VCaP (cell line): Measurements from ENCODE around the gene CXCR3.
"Not testable (repeated sequence)": the region's sequence is repeated elsewhere in the genome, so short reads cannot be mapped to it uniquely, and the experiment has no call there.

Source experiments
- H3K27ac ChIP-seq: fragments of 450-650 bp; 2 replicates; pipeline ENCODE4 v1.5.1; 2017
- TF ChIP-seq, protein P1 (sequence below): fragments of 450-650 bp; conservative IDR thresholded peaks from 2 replicates; pipeline ENCODE4 v1.5.1; 2017; ENCODE audit warnings: mild to moderate bottlenecking, moderate library complexity

CXCR3 gene

DNA sequence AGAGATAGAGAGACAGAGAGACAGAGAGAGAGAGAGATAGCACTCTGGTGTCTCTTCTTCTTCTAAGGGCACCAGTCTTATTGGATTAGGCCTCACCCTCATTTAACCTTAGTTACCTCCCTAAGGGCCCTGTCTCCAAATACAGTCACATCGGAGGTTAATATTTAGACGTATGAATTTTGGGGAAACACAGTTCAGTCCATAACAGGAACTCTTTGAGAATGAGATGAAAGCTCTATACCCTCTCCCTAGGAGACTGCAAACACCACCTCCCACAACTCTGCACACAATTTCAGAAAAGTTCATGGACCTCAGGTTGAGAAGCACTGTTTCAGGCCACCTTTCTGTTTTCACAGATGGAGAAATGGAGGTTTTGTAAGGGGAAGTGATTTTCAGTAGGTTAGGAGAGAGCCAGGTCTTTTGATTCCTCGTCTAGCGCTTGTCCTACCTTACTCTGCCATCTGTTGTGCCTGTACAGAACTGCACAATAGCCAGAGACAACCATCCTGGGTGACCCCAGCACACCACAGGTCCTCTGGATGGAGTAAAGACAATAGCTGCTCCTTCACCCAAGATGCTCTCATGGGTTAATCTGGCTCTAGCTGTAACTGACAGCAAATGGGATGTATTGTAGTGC, 32.1 kb upstream of the CXCR3 start:
- TF ChIP-seq, protein P1, sequence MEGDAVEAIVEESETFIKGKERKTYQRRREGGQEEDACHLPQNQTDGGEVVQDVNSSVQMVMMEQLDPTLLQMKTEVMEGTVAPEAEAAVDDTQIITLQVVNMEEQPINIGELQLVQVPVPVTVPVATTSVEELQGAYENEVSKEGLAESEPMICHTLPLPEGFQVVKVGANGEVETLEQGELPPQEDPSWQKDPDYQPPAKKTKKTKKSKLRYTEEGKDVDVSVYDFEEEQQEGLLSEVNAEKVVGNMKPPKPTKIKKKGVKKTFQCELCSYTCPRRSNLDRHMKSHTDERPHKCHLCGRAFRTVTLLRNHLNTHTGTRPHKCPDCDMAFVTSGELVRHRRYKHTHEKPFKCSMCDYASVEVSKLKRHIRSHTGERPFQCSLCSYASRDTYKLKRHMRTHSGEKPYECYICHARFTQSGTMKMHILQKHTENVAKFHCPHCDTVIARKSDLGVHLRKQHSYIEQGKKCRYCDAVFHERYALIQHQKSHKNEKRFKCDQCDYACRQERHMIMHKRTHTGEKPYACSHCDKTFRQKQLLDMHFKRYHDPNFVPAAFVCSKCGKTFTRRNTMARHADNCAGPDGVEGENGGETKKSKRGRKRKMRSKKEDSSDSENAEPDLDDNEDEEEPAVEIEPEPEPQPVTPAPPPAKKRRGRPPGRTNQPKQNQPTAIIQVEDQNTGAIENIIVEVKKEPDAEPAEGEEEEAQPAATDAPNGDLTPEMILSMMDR, result peak; percentile 23; the same call in 1 of the 2 replicates

DNA sequence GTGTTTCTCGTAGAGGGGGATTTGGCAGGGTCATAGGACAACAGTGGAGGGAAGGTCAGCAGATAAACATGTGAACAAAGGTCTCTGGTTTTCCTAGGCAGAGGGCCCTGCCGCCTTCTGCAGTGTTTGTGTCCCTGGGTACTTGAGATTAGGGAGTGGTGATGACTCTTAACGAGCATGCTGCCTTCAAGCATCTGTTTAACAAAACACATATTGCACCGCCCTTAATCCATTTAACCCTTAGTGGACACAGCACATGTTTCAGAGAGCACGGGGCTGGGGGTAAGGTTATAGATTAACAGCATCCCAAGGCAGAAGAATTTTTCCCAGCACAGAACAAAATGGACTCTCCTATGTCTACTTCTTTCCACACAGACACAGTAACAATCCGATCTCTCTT, 26.1 kb upstream of the CXCR3 start:
- not testable (repeated sequence) for H3K27ac ChIP-seq

More for the DNA sequence above, 32.1 kb upstream of the CXCR3 start:
- no peak overlapping the region for H3K27ac ChIP-seq

DNA sequence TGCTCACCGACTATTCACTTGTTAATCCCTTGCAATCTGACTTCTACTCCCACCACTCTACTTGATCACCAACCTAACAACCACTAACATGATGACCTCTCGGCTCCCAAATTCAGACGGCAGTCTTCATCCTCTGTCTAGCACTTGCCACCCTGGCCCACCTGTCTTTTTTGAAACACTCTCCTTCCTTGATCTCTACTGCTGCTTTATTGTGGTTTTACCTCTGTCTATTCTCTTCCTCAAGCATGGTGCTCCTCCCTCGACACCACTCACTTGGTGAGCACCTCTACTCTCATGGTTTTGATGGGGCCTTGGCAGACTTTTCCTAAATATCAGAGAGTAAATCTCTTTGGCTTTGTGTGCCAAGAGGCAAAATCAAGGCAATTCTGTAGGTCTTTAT, 21.7 kb upstream of the CXCR3 start:
- TF ChIP-seq, protein P1, result no peak
- H3K27ac ChIP-seq, result no peak overlapping the region

DNA sequence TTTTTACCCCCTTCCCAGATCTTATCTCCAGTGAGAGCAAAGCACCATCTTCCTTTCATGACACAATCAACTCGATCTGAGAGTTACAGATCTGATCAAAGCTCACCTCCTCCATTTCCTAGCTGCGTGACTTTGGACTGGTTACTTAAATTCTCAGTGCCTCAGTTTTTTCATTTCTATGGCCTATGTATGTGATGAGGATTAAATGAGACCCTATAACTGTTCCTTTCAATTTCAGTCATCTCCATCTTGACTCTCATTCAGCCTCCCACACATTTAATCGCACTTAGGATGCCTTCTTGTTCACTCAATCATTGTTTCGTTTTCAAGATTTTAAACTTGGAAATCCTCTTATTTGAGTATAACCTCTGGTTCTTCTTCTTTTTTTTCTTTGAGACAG, 20.1 kb upstream of the CXCR3 start:
- no peak overlapping the region for H3K27ac ChIP-seq
- TF ChIP-seq, protein P1, result no peak

DNA sequence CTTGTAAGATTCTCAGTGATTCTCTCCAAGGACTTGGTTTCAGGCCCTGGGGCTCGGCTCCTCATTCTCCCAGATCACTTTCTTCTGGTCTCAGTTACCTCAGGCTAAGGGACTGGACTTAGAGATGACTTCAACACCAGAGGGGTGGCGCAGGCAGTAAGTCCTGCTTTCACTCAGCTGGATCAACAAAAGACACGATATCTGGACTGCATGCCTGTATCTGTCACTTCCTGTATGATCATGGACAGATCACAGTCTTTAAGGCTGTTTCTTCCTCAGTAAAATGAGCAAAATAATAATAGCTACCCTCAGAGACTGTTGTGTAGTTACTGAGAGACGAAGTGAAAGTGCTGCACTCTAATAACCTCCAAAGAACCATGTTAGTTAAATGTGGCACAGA, 19.5 kb upstream of the CXCR3 start:
- no peak overlapping the region for H3K27ac ChIP-seq
- TF ChIP-seq, protein P1, result no peak

DNA sequence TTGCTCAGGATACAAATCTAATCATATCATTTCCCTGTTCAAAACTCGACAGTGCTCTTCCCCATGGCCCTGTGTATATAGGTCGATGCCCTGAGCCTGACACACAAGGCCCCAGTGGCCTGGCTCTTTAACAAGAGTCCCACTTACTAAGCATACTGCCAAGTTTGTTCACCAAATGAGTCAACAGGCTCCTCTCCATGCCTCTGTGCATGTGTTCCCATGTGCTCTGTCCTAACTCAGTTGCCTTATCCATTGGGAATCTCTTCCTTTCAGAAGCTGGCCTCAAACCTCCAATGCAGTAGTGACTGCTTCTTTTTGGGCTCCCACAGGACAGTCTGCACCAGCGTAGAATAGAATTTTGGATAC, 18.9 kb upstream of the CXCR3 start:
- no peak overlapping the region for H3K27ac ChIP-seq
- TF ChIP-seq, protein P1, result no peak

DNA sequence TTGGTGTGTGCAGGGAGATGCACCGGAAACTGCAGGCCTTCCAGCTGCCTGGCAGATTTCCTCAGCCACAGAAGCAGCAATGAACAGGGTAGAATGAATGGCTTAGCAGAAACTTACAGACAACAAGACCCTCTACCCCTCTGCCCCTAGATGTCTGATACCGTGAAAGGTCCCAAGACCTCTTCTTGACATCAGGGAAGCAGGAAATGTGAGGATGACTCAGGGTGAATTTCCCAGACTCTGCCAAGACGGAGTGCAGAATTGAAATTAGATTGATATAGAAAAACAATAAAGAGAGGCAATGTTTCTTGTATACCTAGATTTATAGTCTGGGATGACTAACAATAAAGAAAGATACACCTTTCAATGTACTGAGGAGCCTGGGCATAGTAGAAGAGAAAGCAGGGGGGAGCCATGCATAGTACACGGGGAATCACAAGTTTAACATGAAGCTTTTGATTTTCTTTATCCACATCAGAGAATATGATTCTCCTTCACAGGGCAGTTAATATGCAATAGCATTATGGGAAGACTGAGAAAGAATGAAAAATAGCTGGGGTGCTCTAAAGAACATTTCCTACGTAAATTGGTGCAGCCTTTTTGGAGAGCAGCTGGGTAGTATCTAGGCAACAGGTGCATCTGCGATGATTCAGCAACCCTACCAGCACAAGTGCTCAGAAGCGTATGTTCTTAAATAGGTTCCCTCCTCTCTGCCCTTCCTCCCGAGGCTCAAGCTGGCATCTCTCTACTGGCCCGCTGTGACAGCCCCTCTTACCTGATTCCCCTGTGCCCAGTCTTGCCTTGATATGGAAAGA, 18.3 kb upstream of the CXCR3 start:
- TF ChIP-seq, protein P1, result no peak
- H3K27ac ChIP-seq, result no peak overlapping the region

DNA sequence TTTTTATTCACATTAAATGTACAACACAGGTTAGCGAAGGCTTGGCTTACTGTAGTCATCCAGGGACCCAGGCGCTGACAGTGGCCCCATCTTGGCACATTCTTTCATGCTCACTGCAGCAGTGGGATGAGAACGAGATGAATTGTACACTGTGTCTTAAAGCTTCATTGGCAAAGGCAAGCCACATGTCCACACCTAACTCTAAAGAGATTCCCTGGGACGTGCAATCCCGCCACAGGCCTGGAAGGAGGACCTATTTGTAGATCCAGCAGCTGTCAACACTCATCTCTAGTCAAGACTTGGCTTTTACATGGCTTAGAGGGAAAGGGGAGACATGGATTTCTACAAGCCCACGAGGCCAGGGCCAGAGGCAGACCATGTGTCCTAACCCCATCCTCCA, 16.1 kb upstream of the CXCR3 start:
- no peak overlapping the region for H3K27ac ChIP-seq
- TF ChIP-seq, protein P1, result no peak
